Naive B cell (primary cell): ENCODE data around the gene AIDA. TPM values are rescaled to one million over a fixed set of nuclear protein-coding genes. Genes with fewer than 3 reads are reported as not detected.
"Not testable (repeated sequence)": the region's sequence is repeated elsewhere in the genome, so short reads cannot be mapped to it uniquely, and the experiment has no call there.

Experiments
- ATAC-seq, 2 donors: fragments of 150-1000 bp; cut with Tn5 transposase; 2 replicates each; pipeline ENCODE4 v1.10.0; 2021; ENCODE audit warnings: low read depth in 2 of 2, mild to moderate bottlenecking in 2 of 2, moderate library complexity in 2 of 2
- DNase-seq: peaks from one replicate; pipeline ENCODE4 v3.0.0; 2022
- H3K27ac Mint-ChIP-seq, 6 donors: one replicate each; pipeline ENCODE4 v1.8.0; 2020 to 2022; ENCODE audit warnings: mild to moderate bottlenecking in 6 of 6, mixed read lengths in 6 of 6, moderate library complexity in 5 of 6, inconsistent platforms in 2 of 6
- H3K27me3 Mint-ChIP-seq, 3 donors: one replicate each; pipeline ENCODE4 v1.8.0; 2021 to 2022; ENCODE audit warnings: mixed read lengths in 3 of 3, mild to moderate bottlenecking in 1 of 3
- H3K36me3 Mint-ChIP-seq, 2 donors: one replicate each; pipeline ENCODE4 v1.8.0; 2020 to 2022; ENCODE audit warnings: mixed read lengths in 2 of 2, inconsistent platforms in 1 of 2, mild to moderate bottlenecking in 1 of 2
- H3K4me1 Mint-ChIP-seq, 3 donors: one replicate each; pipeline ENCODE4 v1.8.0; 2020 to 2022; ENCODE audit warnings: mixed read lengths in 3 of 3, inconsistent platforms in 1 of 3, mild to moderate bottlenecking in 1 of 3, moderate library complexity in 1 of 3
- H3K4me3 Mint-ChIP-seq, 8 donors: one replicate each; pipeline ENCODE4 v1.8.0; 2020 to 2022; ENCODE audit warnings: mild to moderate bottlenecking in 8 of 8, mixed read lengths in 8 of 8, moderate library complexity in 8 of 8, inconsistent platforms in 2 of 8
- H3K9me3 Mint-ChIP-seq, 7 donors: one replicate each; pipeline ENCODE4 v1.8.0; 2020 to 2022; ENCODE audit warnings: mixed read lengths in 7 of 7, mild to moderate bottlenecking in 5 of 7, inconsistent platforms in 2 of 7, moderate library complexity in 1 of 7
- polyA plus RNA-seq, 6 donors: library from polyadenylated mRNA; unstranded; fragments of 300-500 nt; fragmentation: Illumina TruSeq; gene quantifications; one replicate each; pipeline ENCODE4 v1.2.3, GENCODE V29; 2021; ENCODE audit warnings: low read depth in 6 of 6

AIDA gene, protein sequence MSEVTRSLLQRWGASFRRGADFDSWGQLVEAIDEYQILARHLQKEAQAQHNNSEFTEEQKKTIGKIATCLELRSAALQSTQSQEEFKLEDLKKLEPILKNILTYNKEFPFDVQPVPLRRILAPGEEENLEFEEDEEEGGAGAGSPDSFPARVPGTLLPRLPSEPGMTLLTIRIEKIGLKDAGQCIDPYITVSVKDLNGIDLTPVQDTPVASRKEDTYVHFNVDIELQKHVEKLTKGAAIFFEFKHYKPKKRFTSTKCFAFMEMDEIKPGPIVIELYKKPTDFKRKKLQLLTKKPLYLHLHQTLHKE
- polyA plus RNA-seq = 100 to 1,000 TPM in 2 of 6 donors, 10 to 100 TPM in 4; 78.6 to 104 (median 82.1) TPM

DNA sequence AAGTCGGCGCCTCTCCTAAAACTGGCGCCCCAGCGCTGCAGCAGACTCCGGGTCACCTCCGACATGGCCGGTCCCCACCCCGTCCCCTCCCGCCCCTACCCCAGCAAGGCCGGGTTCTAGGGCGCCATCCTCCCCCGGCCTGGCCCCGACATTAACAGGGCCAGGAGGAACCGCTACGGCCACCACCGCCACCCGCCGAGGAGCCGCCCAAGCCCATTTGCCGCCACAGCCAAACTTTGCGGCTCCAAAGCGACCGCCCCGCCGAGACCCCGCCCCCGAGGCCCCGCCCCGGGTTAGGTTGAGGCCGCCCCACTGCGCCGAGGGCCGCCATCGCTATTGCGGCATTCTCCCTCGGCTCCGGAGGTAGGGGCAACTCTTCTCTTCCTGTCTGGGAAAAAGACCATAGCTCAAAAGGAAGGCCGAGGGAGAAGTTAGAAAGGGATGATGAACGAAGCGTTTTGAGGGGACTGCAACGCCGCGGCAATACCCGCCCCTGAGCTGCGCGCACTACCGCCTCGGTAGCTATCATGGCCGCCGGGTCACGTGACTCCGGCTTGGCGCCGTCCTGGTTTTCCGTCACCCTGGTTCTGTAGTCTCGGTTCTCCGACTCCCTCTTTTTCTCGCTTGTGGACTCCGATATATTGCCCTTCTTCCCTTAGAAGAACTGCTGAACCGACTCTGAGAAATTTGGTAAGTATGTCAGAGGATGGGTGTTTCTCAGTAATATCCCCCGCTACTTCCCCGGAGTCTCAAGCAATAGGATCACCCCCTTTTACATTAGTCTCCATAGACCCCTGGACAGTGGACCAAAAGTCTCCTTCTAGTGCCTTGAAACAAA, at the start of gene AIDA, which contains the start of gene BROX:
Gene AIDA, minus strand, starts transcription at position 239 of the 838 bp plus-strand sequence. Its CDS starts 174 bp downstream, at position 65.
Gene BROX, plus strand, starts transcription at position 312 of the 838 bp plus-strand sequence. CDS start 3,136 bp downstream, outside the sequence.
- H3K9me3 Mint-ChIP-seq = no peaks in the 10 kb centered on the region
- DNase-seq (peak; percentile 95), ATAC-seq (peak; percentile 73)
- H3K4me3 Mint-ChIP-seq = peak within 1 kb of the TSS; percentile 96 to 100 (median 98)
- peaks cover 16 to 27% of the 10 kb centered on the region in 2 donors for H3K36me3 Mint-ChIP-seq
- peaks cover 28 to 59% (median 44%) of the 10 kb centered on the region in 3 donors for H3K4me1 Mint-ChIP-seq
- no peaks in the 10 kb centered on the region for H3K27me3 Mint-ChIP-seq
- H3K27ac Mint-ChIP-seq = peak within 1 kb of the TSS; percentile 97 to 100 (median 98)

DNA sequence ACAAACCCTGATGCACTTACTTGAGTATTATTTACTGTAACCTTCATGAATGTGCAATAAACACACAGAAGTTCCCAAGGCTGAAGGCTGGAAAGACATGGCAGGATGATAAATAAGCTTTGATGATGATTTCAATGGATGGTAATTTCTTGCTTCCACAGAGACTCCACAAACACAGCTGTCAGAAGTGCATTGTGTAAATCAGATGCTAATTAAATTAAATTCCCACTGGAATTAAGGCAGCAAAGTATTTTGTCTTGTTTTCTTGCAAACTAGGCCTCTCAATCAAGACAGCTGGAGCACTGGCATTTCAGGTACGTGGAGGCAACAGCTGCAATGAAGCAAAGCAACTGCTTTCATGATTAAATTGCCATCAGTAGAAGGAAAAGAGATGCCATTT, 48.8 kb upstream of the AIDA start:
- Mint-ChIP-seq H3K4me1 (peaks cover 12 to 14% (median 13%) of the 10 kb centered on the region in 3 donors), H3K27ac (no peak overlapping the region), H3K4me3 (no peak overlapping the region), H3K36me3 (peaks cover 11 to 19% of the 10 kb centered on the region in 2 donors), H3K9me3 (peaks cover 0 to 8% (median 6%) of the 10 kb centered on the region in 7 donors), H3K27me3 (no peaks in the 10 kb centered on the region)
- no peak for ATAC-seq
- DNase-seq = no peak

DNA sequence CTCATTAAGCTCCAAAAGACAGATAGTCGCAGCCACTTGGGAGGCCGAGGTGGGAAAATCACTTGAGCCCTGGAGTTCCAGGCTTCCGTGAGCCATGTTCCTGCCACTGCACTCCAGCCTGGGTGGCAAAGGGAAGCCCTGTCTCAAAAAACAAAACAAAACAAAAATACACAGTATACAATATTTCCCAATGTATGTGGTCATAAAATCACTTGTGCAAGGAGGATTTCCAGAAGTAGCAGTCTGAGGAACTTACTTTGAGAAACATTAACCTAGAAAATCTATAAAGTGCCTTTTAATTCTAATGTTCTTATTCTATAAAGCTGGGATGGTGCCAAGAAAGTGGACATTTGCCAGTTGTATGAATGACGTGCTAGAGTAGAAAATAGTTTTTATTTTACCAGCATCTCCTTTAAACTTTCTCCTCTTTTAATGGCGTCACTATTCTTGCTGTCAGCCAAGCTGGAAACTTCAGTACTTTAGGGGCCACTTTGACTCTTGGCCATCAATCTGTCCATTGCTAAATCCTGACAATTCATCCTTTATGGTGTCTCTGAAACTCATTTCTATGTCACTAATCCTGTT, 47.3 kb upstream of the AIDA start:
- DNase-seq = no peak
- Mint-ChIP-seq H3K27me3 (no peaks in the 10 kb centered on the region), H3K4me1 (peaks cover 19 to 28% (median 26%) of the 10 kb centered on the region in 3 donors), H3K27ac (peak overlapping the region in 1 of 6 donors; percentile 49), H3K4me3 (no peak overlapping the region), H3K36me3 (peaks cover 11 to 19% of the 10 kb centered on the region in 2 donors), H3K9me3 (peaks cover 0 to 8% (median 3%) of the 10 kb centered on the region in 7 donors)
- no peak for ATAC-seq

DNA sequence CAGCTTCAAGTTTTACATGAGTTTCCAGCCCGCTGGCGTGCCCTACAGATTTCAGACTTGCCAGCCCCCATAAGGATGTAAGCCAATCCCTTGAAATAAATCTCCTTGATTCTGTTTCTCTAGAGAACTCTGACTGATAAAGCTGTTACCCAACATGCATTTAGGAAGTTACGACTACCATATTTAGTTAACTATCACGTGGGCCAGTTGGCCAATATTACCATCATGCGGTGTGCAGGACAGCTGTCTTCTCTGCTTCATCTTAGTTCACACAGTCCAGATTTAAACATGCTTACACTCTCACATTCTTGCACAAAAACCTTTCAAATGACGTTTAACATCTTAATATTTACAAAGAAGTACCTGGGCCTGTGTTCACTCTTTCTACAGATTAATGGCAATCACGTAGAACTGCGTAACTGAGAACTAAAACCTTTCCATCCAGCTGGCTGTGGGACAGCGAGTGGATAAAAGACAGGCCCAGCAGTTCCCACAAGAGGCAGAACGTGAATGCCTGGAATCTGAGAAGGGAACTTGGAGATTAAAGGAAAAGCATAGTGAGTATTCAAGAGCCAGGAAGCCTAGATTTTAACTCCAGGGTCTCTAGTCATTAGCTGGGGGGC, 45.5 kb upstream of the AIDA start:
- H3K4me1 Mint-ChIP-seq = peaks cover 25 to 39% (median 34%) of the 10 kb centered on the region in 3 donors
- ATAC-seq (no peak), DNase-seq (no peak)
- no peak overlapping the region for H3K27ac Mint-ChIP-seq
- peaks cover 0 to 4% (median 2%) of the 10 kb centered on the region in 7 donors for H3K9me3 Mint-ChIP-seq
- H3K4me3 Mint-ChIP-seq = no peak overlapping the region
- no peaks in the 10 kb centered on the region for H3K27me3 Mint-ChIP-seq
- H3K36me3 Mint-ChIP-seq = peaks cover 11 to 19% of the 10 kb centered on the region in 2 donors

DNA sequence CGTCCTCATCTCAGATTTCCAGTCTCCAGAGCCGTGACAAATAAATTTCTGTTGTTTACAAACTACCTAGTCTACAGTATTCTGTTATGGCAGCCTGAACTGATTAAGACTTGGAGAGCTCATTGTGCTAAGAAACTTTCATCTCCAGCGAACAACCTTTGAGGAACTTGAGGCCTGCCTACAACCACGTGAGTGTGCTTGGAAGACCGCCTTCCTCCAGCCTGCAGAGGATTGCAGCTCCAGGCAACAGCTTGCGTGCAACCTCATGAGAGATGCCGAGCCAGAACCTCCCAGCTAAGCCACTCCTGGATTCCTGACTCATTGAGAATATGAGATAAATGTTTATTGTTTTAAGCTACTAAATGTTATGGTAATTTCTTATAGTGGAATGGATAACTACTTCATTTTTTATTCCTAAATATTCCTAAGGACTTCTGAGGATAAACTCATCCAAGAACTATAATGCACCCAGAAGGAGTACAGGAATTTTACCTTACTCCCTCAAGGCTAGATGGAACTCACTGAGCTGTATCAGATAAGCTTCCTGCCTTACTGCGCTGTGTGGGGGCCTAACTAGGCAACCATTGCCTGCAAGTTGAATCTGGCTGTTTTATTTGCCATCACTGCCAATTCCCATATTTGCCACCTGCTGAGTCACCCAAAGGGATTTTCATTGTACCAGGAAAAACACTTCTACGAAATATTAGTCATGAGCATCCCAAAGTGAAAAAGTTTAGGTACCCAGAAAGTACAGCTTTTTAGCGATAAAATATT, 42.3 kb upstream of the AIDA start:
- ATAC-seq = peak; percentile 40 to 42
- peaks cover 0 to 2% (median 0%) of the 10 kb centered on the region in 7 donors for H3K9me3 Mint-ChIP-seq
- peak overlapping the region in 5 of 6 donors; percentile 9 to 87 (median 30) for H3K27ac Mint-ChIP-seq
- peak overlapping the region in 6 of 8 donors; percentile 21 to 81 (median 64) for H3K4me3 Mint-ChIP-seq
- H3K4me1 Mint-ChIP-seq = peaks cover 44 to 62% (median 48%) of the 10 kb centered on the region in 3 donors
- no peaks in the 10 kb centered on the region for H3K27me3 Mint-ChIP-seq
- DNase-seq = no peak
- peaks cover 0 to 5% of the 10 kb centered on the region in 2 donors for H3K36me3 Mint-ChIP-seq

DNA sequence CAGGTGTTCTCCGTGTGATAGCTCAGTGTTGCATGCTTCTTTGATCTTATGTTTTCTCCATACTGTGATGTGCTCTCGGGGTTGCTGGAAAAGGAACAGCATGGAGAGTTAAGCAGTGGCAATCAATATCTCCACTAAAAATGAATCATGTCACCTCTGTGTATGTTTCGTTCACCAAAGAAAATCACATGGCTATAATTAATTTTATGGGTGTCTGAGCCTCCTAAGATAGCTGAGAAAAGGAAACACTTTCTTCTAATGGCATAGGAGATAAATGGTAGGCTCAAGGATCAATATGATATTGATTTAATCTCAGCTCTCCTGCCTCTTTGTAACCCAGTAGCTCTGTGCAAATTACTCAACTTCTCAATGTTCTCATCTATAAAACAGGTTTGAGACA, 39.0 kb upstream of the AIDA start:
- H3K27ac Mint-ChIP-seq = peak overlapping the region; percentile 62 to 97 (median 94)
- H3K4me1 Mint-ChIP-seq = peaks cover 53 to 73% (median 66%) of the 10 kb centered on the region in 3 donors
- H3K27me3 Mint-ChIP-seq = no peaks in the 10 kb centered on the region
- DNase-seq (no peak), ATAC-seq (no peak)
- peaks cover 0 to 2% (median 0%) of the 10 kb centered on the region in 7 donors for H3K9me3 Mint-ChIP-seq
- H3K36me3 Mint-ChIP-seq = peaks cover 20 to 26% of the 10 kb centered on the region in 2 donors
- H3K4me3 Mint-ChIP-seq = peak overlapping the region in 6 of 8 donors; percentile 10 to 82 (median 56)

DNA sequence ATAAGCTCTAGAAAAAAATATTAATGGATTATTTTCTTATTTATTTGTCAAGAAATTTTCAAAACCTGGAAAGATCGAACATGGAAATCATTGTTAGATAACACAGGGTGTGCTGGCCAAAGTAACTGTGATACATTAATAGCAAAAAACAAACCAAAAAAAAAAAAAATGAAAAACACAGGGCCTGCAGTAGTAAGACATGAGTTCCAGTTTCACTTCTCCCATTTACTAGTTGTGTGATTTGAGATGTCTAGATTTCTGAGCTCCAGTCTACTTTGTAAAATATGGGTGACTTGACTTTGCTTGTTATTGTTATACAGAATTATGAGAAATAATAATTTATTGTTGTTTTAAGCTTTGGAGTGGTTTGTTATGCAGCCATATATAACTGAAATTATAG, 38.4 kb upstream of the AIDA start:
- ATAC-seq (peak; percentile 90), DNase-seq (peak; percentile 52)
- Mint-ChIP-seq H3K9me3 (peaks cover 0 to 1% (median 0%) of the 10 kb centered on the region in 7 donors), H3K4me3 (peak overlapping the region; percentile 10 to 87 (median 78)), H3K4me1 (peaks cover 50 to 70% (median 69%) of the 10 kb centered on the region in 3 donors), H3K27ac (peak overlapping the region; percentile 62 to 97 (median 94)), H3K36me3 (peaks cover 20 to 30% of the 10 kb centered on the region in 2 donors), H3K27me3 (no peaks in the 10 kb centered on the region)

DNA sequence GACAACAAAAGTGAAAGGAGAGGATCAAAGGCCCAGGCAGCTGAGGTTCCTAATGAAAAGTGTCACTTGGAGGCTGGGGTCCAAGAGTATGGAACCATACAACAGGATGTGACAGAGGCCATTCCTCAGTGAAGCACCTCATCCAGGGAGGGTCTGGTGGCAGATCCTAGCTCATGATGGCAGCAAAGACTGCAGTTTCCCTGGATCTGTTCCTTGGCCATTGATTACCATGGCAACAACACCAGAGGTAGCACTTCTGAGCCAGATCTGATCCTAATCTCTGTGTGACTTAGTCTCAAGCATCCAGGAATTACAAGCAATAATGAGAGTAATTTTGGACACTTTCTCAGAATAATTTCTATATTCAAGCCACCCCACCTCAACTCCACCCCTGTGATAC, 37.6 kb upstream of the AIDA start:
- Mint-ChIP-seq H3K27ac (peak overlapping the region; percentile 26 to 93 (median 62)), H3K9me3 (no peaks in the 10 kb centered on the region), H3K36me3 (peaks cover 20 to 30% of the 10 kb centered on the region in 2 donors), H3K4me1 (peaks cover 44 to 63% (median 61%) of the 10 kb centered on the region in 3 donors), H3K27me3 (no peaks in the 10 kb centered on the region), H3K4me3 (peak overlapping the region in 5 of 8 donors; percentile 0 to 80 (median 43))
- DNase-seq (no peak), ATAC-seq (no peak)

DNA sequence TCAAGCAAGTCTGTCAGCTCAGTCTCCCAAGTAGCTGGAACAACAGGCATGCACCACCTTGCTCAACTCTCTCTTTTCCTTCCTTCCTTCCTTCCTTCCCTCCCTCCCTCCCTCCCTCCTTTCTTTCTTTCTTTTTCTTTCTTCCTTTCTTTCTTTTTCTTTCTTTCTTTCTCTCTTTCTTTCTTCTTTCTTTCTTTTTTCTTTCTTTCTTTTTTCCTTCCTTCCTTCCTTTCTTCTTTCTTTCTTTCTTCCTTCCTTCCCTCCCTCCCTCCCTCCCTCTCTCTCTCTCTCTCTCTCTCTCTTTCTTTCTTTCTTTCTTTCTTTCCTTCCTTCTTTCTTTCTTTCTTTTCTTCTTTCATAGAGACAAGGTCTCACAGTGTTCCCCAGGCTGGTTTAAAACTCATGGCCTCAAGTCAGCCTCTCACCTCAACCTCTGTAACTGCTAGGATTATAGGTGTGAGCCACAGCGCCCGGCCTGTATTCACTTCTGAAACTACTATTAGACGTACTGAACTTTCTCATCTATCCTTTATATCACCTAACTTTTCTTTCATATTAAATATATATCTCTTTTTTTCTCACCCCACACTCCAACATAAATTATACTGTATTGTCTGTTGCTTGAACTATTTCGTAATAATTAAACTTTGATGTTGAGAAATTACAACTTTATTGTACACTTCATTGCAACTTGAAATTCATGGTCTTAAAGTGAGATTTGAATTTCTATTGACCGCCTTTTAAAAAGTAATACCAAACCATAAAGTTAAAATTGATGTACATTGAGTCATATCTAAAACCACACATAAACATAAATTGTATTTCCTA, 29.6 kb upstream of the AIDA start:
- H3K27ac Mint-ChIP-seq = peak overlapping the region; percentile 83 to 98 (median 94)
- ATAC-seq, H3K9me3 Mint-ChIP-seq, DNase-seq, H3K27me3 Mint-ChIP-seq: not testable (repeated sequence)
- H3K4me1 Mint-ChIP-seq = peaks cover 14 to 26% (median 25%) of the 10 kb centered on the region in 3 donors
- peaks cover 8 to 25% of the 10 kb centered on the region in 2 donors for H3K36me3 Mint-ChIP-seq
- H3K4me3 Mint-ChIP-seq = peak overlapping the region in 6 of 8 donors; percentile 35 to 83 (median 64)

DNA sequence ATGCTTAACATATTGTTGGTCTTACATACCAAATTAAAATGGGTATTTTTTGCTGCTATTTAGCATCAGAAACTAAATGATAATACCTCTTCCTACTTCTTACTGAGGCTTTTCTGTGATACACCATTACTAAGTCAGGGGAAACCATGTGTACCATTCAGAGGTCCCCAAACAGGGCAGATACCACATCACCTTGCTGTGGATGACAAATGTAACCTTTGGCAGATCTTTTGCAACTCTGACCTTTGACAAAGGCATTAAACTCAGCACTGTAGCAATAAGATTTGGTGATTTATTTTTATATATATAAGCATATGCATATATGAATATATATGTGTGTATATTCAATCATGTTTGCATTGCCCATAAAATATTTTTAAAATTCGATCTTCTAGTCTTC, 27.6 kb upstream of the AIDA start:
- DNase-seq (no peak), ATAC-seq (peak in 1 of 2 donors; percentile 19)
- Mint-ChIP-seq H3K27ac (peak overlapping the region in 2 of 6 donors; percentile 14 to 81), H3K9me3 (no peaks in the 10 kb centered on the region), H3K27me3 (no peaks in the 10 kb centered on the region), H3K4me3 (peak overlapping the region in 5 of 8 donors; percentile 56 to 82 (median 72)), H3K4me1 (peaks cover 18 to 32% (median 22%) of the 10 kb centered on the region in 3 donors), H3K36me3 (peaks cover 0 to 15% of the 10 kb centered on the region in 2 donors)

DNA sequence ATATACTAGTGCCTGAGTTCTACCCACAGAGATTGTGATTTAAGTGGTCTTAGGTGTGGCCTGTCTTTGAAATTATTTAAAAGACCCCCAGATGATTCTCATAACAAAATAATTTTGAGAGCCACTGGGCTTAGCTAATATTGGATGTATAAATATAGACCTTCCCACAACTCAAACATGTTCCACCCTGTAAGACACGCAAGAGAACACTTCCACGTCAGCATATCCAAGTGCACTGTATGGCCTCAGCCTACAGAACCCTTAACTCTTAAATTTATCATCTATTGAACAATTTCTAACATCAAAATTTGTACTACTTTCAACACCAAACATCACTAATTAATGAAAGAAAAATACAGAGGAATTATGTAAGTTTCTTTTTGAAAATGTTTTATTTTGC, 27.2 kb upstream of the AIDA start:
- Mint-ChIP-seq H3K27ac (peak overlapping the region in 2 of 6 donors; percentile 8 to 14), H3K36me3 (peaks cover 4 to 15% of the 10 kb centered on the region in 2 donors), H3K4me3 (no peak overlapping the region), H3K9me3 (no peaks in the 10 kb centered on the region), H3K27me3 (no peaks in the 10 kb centered on the region), H3K4me1 (peaks cover 20 to 36% (median 22%) of the 10 kb centered on the region in 3 donors)
- ATAC-seq (peak; percentile 49 to 59), DNase-seq (no peak)
